Measurements from ENCODE around the gene ANGEL2. TPM values are rescaled to one million over a fixed set of nuclear protein-coding genes. Genes with fewer than 3 reads are reported as not detected.
A peak's percentile ranks its signal among the peaks of the same experiment; 100 is the strongest.
"Not testable (repeated sequence)": the region's sequence is repeated elsewhere in the genome, so short reads cannot be mapped to it uniquely, and the experiment has no call there.

The ANGEL2 gene
- total RNA-seq, result 32.9 TPM

- peak; percentile 99 for DNase-seq
Observed at GRCh38 chr1:213015099-213016050, at the start of gene ANGEL2. Gene ANGEL2 (minus strand): TSS chr1:213015867. CDS start chr1:213015671, 196 bp downstream.

GRCh38 chr1:213061263-213061662 is 45.6 kb upstream of the ANGEL2 start:
- DNase-seq, result no peak

- no peak for DNase-seq
Observed at GRCh38 chr1:213060836-213061235, 45.2 kb upstream of the ANGEL2 start.

- no peak for DNase-seq
Observed at GRCh38 chr1:213057264-213058059, 41.8 kb upstream of the ANGEL2 start.

- no peak for DNase-seq
Observed at GRCh38 chr1:213055767-213056166, 40.1 kb upstream of the ANGEL2 start.

GRCh38 chr1:213054733-213055591 is 39.3 kb upstream of the ANGEL2 start:
- no peak for DNase-seq

GRCh38 chr1:213054142-213054541 is 38.5 kb upstream of the ANGEL2 start:
- DNase-seq, result no peak

- DNase-seq, result no peak
Observed at GRCh38 chr1:213053455-213053854, 37.8 kb upstream of the ANGEL2 start.

GRCh38 chr1:213051881-213052202 is 36.2 kb upstream of the ANGEL2 start:
- no peak for DNase-seq

GRCh38 chr1:213051127-213051880 is 35.6 kb upstream of the ANGEL2 start, which contains the start of gene RPS6KC1:
Gene RPS6KC1 (plus strand): TSS chr1:213051241. CDS start chr1:213051405, 164 bp downstream.
- DNase-seq, result peak; percentile 58

GRCh38 chr1:213050745-213051126 is 35.1 kb upstream of the ANGEL2 start:
- no peak for DNase-seq

GRCh38 chr1:213049232-213049631 is 33.6 kb upstream of the ANGEL2 start:
- DNase-seq, result no peak

GRCh38 chr1:213045321-213046226 is 29.9 kb upstream of the ANGEL2 start:
- DNase-seq, result not testable (repeated sequence)

GRCh38 chr1:213041443-213041842 is 25.8 kb upstream of the ANGEL2 start:
- no peak for DNase-seq

GRCh38 chr1:213035573-213035972 is 19.9 kb upstream of the ANGEL2 start:
- no peak for DNase-seq

- no peak for DNase-seq
Observed at GRCh38 chr1:213034713-213035112, 19.0 kb upstream of the ANGEL2 start.

GRCh38 chr1:213032651-213033050 is 17.0 kb upstream of the ANGEL2 start:
- DNase-seq, result no peak

GRCh38 chr1:213027024-213027423 is 11.4 kb upstream of the ANGEL2 start:
- DNase-seq, result not testable (repeated sequence)

GRCh38 chr1:213020016-213020415 is 4.3 kb upstream of the ANGEL2 start:
- no peak for DNase-seq

- DNase-seq, result no peak
Observed at GRCh38 chr1:213019450-213019849, 3.8 kb upstream of the ANGEL2 start.

Data from skin of body (tissue), 2 donors.